Dendritic cell treated with granulocyte-macrophage colony-stimulating factor and Interleukin-4, amounts not matched to agents 40 ng/mL and 50 ng/mL, for 4 days (primary cell): ENCODE results near the gene OR14J1.
"Not testable (repeated sequence)": the region's sequence is repeated elsewhere in the genome, so short reads cannot be mapped to it uniquely, and the experiment has no call there.

Source experiments
- H3K27ac Mint-ChIP-seq: one replicate; pipeline ENCODE4 v1.8.0; 2022; ENCODE audit warnings: mild to moderate bottlenecking, mixed read lengths
- H3K27me3 Mint-ChIP-seq: one replicate; pipeline ENCODE4 v1.8.0; 2022; ENCODE audit warnings: mild to moderate bottlenecking, mixed read lengths
- H3K36me3 Mint-ChIP-seq: one replicate; pipeline ENCODE4 v1.8.0; 2022; ENCODE audit warnings: low read depth, mixed read lengths
- H3K4me1 Mint-ChIP-seq: one replicate; pipeline ENCODE4 v1.8.0; 2022; ENCODE audit warnings: low read depth, mixed read lengths
- H3K4me3 Mint-ChIP-seq: one replicate; pipeline ENCODE4 v1.8.0; 2022; ENCODE audit warnings: mild to moderate bottlenecking, moderate library complexity, mixed read lengths
- H3K9me3 Mint-ChIP-seq: one replicate; pipeline ENCODE4 v1.8.0; 2022; ENCODE audit warnings: mixed read lengths
- intact Hi-C: fragments of 100-400 bp; cut with micrococcal nuclease; formaldehyde crosslinking; loops from one replicate; pipeline ENCODE4 v1.15.0; 2022

OR14J1 gene, protein sequence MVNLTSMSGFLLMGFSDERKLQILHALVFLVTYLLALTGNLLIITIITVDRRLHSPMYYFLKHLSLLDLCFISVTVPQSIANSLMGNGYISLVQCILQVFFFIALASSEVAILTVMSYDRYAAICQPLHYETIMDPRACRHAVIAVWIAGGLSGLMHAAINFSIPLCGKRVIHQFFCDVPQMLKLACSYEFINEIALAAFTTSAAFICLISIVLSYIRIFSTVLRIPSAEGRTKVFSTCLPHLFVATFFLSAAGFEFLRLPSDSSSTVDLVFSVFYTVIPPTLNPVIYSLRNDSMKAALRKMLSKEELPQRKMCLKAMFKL

DNA sequence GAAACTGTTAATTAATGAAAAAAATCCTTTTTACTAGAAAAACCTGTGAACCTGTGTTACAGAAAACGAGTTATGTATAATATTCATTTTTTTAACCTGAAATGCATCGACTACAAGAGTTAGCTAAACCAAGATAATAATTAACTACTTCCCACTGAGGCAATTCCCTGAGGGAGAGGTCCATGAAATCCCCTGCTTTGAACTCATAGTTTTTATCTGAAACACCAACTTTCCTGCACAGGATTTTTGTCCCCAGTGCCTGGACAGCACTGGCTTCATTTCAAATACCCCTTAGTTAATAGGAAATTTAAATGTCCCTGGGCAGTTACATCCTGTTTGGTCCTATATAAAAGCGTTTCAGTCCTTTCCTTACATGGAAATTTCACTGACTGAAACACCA is at the start of gene OR14J1:
Gene OR14J1 (plus strand): TSS at position 386 of the 400 bp plus-strand sequence. CDS start 4,989 bp downstream, outside the sequence.
- no peak within 1 kb of the TSS for H3K4me3 Mint-ChIP-seq
- no peaks in the 10 kb centered on the region for H3K36me3 Mint-ChIP-seq
- H3K27me3 Mint-ChIP-seq = peaks cover 1% of the 10 kb centered on the region
- H3K27ac Mint-ChIP-seq = no peak within 1 kb of the TSS
- intact Hi-C loops = no loop called here
- H3K4me1 Mint-ChIP-seq = no peaks in the 10 kb centered on the region
- H3K9me3 Mint-ChIP-seq = no peaks in the 10 kb centered on the region

DNA sequence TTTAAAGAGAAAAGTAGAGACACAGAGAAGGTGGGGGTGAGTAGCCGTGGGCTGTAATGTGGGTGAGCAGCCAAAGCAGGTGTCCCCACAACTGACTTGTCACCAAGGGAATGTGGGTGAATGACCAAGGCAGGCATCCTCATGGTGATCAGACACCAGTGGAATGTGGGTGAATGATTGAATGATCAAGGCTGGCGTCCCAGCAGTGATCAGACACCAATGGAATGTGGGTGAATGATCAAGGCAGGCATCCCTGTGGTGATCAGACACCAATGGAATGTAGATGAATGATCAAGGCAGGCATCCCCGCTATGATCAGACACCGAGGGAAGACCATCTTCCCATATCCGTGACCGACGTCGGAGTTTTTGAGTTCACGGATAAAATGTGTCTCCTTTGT is 49.8 kb upstream of the OR14J1 start:
- Mint-ChIP-seq H3K4me1 (no peaks in the 10 kb centered on the region), H3K4me3 (no peak overlapping the region), H3K36me3 (no peaks in the 10 kb centered on the region), H3K9me3 (peaks cover 79% of the 10 kb centered on the region), H3K27me3 (no peaks in the 10 kb centered on the region), H3K27ac (no peak overlapping the region)
- intact Hi-C loops = no loop called here

DNA sequence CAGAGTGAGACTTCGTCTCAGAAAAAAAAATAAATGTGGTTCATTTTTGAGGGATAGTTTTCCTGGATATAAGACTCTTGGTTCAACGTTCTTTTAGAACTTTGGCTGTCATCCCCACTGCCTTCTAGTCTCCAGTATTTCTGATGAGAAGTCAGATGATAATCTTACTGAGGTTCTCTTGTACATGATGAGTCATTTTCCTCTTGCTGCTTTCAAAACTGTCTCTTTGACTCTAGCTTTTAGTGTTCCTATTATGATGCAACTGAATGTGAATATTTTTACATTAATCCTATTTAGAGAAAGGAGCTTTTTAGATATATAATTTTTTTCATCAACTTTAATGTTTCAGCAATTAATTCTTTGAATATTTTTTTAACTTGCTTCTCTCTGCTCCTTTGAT is 46.0 kb upstream of the OR14J1 start:
- intact Hi-C loops = no loop called here
- H3K27me3 Mint-ChIP-seq = no peaks in the 10 kb centered on the region
- H3K36me3 Mint-ChIP-seq = no peaks in the 10 kb centered on the region
- H3K9me3 Mint-ChIP-seq = peaks cover 41% of the 10 kb centered on the region
- H3K27ac Mint-ChIP-seq = no peak overlapping the region
- no peaks in the 10 kb centered on the region for H3K4me1 Mint-ChIP-seq
- H3K4me3 Mint-ChIP-seq = no peak overlapping the region

DNA sequence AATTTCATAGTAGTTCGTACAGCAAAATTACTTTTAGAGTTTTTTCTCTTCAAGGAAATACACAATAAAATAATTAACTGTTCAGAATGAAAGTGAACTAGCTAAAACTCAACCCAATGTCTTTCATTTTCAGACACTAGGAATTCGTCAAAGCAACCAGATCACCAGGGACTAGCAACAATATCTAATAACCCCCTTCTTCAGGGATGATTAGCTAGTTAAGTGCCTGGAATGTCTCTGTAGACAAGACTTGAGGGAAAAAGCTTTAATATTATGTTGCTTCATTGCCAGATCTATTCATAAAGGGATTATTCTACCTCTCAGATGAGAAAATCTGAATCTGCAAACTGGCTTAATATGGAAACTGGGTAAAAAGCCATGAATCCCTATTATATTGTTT is 41.8 kb upstream of the OR14J1 start:
- intact Hi-C loops = no loop called here
- H3K4me1 Mint-ChIP-seq = no peaks in the 10 kb centered on the region
- H3K36me3 Mint-ChIP-seq = no peaks in the 10 kb centered on the region
- no peaks in the 10 kb centered on the region for H3K27me3 Mint-ChIP-seq
- no peak overlapping the region for H3K4me3 Mint-ChIP-seq
- no peak overlapping the region for H3K27ac Mint-ChIP-seq
- peaks cover 26% of the 10 kb centered on the region for H3K9me3 Mint-ChIP-seq

DNA sequence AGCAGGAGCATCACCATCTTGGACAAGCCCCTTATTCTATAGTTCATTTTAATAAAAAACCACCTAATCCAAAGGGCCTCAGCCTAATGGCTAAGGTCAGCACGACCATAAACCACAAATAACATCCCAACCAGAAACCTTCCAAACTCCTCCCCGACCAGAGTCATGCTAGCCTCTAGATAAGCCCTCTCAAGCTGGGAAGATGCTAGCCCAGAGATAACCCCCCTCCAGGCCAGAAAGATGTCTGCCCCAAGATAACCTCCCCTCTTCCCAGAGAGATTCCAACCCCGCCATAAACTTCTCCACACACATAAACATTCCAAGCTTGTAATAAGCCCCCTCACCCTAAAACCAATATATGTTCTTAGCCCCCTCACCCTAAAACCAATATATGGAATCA is 38.5 kb upstream of the OR14J1 start:
- peaks cover 17% of the 10 kb centered on the region for H3K9me3 Mint-ChIP-seq
- no peaks in the 10 kb centered on the region for H3K4me1 Mint-ChIP-seq
- no peaks in the 10 kb centered on the region for H3K36me3 Mint-ChIP-seq

DNA sequence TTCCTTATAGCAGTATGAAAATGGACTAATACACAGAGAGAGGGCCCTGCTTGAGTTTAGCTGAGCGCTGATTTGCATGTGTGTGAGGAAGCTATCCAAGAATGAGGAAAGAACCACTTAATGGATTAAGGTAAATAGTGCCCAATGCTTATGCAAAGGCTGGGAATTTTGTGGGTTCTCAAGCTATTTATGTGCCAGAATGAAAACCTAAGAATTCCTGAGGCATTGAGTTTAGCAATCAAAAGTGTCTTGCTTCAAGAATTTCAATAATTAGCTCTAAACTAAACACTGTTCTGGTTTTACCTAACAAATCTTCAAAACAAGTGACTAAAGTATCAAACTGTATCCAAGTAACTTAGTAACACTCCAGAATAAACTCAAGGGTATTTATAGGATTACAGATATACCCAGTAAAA is 7.0 kb upstream of the OR14J1 start:
- Mint-ChIP-seq H3K36me3 (no peaks in the 10 kb centered on the region), H3K27me3 (no peaks in the 10 kb centered on the region)

More for the DNA sequence above, 38.5 kb upstream of the OR14J1 start:
- H3K4me3 Mint-ChIP-seq = no peak overlapping the region
- intact Hi-C loops = no loop called here
- H3K27me3 Mint-ChIP-seq = no peaks in the 10 kb centered on the region
- H3K27ac Mint-ChIP-seq = no peak overlapping the region

DNA sequence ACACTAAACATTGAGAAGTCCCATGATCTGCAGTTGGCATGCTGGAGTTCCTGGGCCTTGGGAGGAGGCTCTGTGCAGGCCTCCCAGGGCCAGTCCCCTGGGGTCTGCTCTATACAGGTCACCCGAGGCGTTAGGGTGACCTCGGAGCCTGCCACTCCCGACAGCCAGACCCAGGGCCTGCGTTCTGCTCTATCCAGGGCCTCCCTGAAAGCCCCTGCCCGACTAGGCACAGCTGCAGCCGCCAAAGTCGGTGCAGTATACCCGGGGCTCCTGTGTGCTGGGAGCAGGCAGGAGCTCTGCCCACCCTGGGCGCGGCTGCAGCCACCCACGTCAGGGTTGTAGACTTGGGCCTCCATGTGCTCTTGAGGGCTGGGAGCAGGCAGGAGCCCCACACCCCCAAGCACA is 6.3 kb upstream of the OR14J1 start:
- no peaks in the 10 kb centered on the region for H3K4me1 Mint-ChIP-seq
- no peaks in the 10 kb centered on the region for H3K36me3 Mint-ChIP-seq
- H3K27ac Mint-ChIP-seq = no peak overlapping the region
- H3K4me3 Mint-ChIP-seq = no peak overlapping the region
- no peaks in the 10 kb centered on the region for H3K27me3 Mint-ChIP-seq
- intact Hi-C loops = no loop called here
- H3K9me3 Mint-ChIP-seq = no peaks in the 10 kb centered on the region

More for the DNA sequence above, 7.0 kb upstream of the OR14J1 start:
- Mint-ChIP-seq H3K9me3 (no peaks in the 10 kb centered on the region), H3K4me1 (no peaks in the 10 kb centered on the region), H3K27ac (no peak overlapping the region), H3K4me3 (no peak overlapping the region)
- intact Hi-C loops = no loop called here

DNA sequence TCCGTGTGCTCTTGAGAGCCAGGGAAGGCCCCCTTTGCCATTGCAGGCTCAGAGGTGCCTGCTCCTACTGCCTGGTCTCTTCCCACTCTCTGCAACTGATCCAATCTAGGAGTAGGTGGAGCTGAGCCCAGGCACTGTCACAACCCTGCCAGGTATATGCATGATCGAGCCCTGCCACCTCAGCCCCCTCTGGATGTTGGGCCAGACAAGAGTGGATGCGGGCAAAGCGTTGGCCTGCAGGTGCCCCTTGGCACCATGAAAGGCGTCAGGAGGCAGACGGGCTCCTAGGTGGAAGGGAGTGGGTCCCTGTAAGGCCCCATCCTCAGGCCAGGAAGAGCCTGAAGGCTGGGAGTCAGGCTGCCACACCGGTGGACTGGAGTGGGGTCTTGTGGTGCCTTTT is 5.9 kb upstream of the OR14J1 start:
- Mint-ChIP-seq H3K9me3 (no peaks in the 10 kb centered on the region), H3K4me1 (no peaks in the 10 kb centered on the region), H3K27ac (no peak overlapping the region), H3K36me3 (no peaks in the 10 kb centered on the region), H3K27me3 (no peaks in the 10 kb centered on the region), H3K4me3 (no peak overlapping the region)
- intact Hi-C loops = no loop called here

DNA sequence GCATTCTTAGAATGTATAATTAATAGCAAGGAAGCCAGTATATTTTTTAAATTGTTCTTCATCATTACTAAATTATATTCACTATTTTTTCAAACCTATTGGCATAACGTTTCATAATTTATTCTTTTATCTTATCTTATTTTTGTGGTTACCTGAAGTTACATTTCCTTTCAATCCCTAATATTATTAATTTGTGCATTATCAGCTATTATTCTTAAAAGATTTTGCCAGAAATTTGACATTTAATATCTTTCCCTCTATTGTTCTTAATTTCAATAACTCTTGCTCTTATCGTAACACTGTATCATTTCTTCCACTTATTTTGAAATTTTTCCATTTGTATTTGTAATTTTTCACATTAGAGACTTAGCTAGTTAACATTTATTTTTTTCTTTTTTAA is 18.4 kb downstream of the OR14J1 start:
- intact Hi-C loops = no loop called here
- H3K36me3 Mint-ChIP-seq = no peaks in the 10 kb centered on the region
- H3K9me3 Mint-ChIP-seq = no peaks in the 10 kb centered on the region
- H3K27me3 Mint-ChIP-seq = no peaks in the 10 kb centered on the region
- no peaks in the 10 kb centered on the region for H3K4me1 Mint-ChIP-seq
- no peak overlapping the region for H3K27ac Mint-ChIP-seq
- no peak overlapping the region for H3K4me3 Mint-ChIP-seq

DNA sequence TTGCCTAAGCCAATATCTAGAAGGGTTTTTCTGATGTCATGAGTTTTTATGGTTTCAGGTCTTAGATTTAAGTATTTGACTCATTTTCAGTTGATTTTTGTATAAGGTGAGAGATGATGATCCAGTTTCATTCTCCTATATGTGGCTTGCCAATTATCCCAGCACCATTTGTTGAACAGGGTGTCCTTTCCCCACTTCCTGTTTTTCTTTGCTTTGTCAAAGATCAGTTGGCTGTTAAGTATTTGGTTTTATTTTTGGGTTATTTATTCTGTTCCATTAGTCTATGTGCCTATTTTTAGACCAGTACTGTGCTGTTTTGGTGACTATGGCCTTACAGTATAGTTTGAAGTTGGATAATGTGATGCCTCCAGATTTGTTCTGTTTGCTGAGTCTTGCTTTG is 21.8 kb downstream of the OR14J1 start:
- H3K4me3 Mint-ChIP-seq, H3K36me3 Mint-ChIP-seq, intact Hi-C loops, H3K27ac Mint-ChIP-seq, H3K4me1 Mint-ChIP-seq, H3K9me3 Mint-ChIP-seq, H3K27me3 Mint-ChIP-seq: not testable (repeated sequence)

DNA sequence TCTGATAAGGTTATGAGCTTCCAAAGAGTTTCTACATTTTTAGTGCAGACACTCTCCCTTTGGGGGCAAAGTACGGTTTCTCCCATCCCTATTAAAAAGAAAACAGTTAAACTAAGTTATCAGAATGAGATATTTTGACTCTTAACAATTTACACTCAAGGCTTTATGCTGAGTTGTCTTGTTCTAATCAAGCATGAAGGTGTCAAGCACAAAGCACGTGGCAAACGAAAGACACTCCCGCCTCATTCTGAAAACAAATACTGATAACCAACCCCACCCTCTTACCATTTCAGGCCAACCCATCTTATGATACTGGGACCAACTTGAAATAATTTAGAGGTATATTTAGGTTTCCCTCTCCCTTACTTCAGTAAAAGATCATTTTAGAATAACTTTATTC is 24.3 kb downstream of the OR14J1 start:
- Mint-ChIP-seq H3K27me3 (no peaks in the 10 kb centered on the region), H3K4me1 (no peaks in the 10 kb centered on the region), H3K4me3 (no peak overlapping the region), H3K36me3 (no peaks in the 10 kb centered on the region), H3K27ac (no peak overlapping the region), H3K9me3 (no peaks in the 10 kb centered on the region)
- intact Hi-C loops = no loop called here

DNA sequence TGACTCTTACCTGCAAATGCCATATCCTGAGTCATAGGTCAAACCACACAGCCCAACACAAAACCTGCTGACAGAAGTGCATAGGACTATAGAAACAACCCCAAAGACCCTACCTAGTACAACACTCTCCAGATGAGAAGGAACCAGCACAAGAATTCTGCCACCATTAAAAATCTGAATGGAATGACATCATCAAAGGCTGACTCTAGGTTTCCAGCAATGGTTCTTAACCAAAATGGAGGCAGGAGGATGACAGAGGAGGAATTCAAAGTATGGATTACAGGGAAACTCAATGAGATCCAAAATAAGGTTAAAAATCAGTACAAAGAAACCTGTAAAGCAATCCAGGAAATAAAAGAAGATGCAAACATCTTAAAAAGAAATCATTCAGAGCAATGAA is 31.2 kb downstream of the OR14J1 start:
- Mint-ChIP-seq H3K27me3 (no peaks in the 10 kb centered on the region), H3K4me1 (no peaks in the 10 kb centered on the region), H3K4me3 (no peak overlapping the region), H3K27ac (no peak overlapping the region), H3K36me3 (no peaks in the 10 kb centered on the region), H3K9me3 (no peaks in the 10 kb centered on the region)
- intact Hi-C loops = no loop called here

DNA sequence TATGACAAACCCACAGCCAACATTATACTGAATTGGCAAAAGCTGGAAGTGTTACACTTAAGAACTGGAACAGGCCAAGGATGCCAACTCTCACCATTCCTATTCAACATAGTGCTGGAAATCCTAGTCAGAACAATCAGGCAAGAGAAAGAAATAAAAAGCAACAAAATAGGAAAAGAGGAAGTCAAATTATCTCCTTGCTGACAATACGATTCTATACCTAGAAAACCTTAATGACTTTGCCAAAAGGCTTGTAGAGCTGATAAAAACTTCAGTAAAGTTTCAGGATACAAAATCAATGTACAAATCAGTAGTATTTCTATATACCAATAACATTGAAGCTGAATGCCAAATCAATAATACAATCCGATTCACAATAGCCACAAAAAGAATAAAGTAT is 34.8 kb downstream of the OR14J1 start:
- intact Hi-C loops = no loop called here
- H3K27me3 Mint-ChIP-seq = no peaks in the 10 kb centered on the region
- H3K36me3 Mint-ChIP-seq = no peaks in the 10 kb centered on the region
- no peaks in the 10 kb centered on the region for H3K9me3 Mint-ChIP-seq
- no peak overlapping the region for H3K4me3 Mint-ChIP-seq
- no peaks in the 10 kb centered on the region for H3K4me1 Mint-ChIP-seq
- no peak overlapping the region for H3K27ac Mint-ChIP-seq

DNA sequence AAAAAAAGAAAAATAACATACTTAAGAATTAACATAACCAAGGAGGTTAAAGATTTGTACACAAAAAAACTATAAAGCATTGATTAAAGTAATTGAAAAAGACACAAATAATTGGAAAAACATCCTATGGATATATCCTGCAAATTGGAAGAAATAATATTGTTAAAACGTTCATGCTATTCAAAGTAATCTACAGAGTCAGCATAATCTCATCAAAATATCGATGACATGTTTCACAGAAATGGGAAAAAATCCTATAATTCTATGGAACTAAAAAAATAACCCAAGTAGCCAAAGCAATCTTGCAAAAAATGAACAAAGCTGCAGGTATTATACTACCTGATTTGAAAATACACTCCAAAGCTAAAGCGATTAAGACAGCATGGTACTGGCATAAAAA is 43.9 kb downstream of the OR14J1 start:
- Mint-ChIP-seq H3K4me1 (no peaks in the 10 kb centered on the region), H3K9me3 (no peaks in the 10 kb centered on the region), H3K27ac (no peak overlapping the region), H3K36me3 (no peaks in the 10 kb centered on the region), H3K27me3 (peaks cover 2% of the 10 kb centered on the region), H3K4me3 (no peak overlapping the region)
- intact Hi-C loops = no loop called here

DNA sequence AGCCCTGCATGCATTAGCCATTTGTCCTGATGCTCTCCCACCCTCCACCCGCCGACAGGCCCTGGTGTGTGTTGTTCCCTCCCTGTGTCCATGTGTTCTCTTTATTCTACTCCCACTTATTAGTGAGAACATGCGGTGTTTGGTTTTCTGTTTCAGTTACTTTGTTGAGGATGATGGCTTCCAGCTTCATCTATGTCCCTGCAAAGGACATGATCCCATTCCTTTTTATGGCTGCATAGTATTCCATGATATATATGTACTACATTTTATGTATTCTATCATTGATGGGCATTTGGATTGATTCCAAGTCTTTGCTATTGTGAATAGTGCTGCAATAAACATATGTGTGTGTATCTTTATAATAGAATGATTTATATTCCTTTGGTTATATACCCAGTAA is 47.8 kb downstream of the OR14J1 start:
- H3K27me3 Mint-ChIP-seq, H3K4me3 Mint-ChIP-seq, intact Hi-C loops, H3K9me3 Mint-ChIP-seq, H3K36me3 Mint-ChIP-seq, H3K27ac Mint-ChIP-seq, H3K4me1 Mint-ChIP-seq: not testable (repeated sequence)
